Type B pancreatic cell (in vitro differentiated cells): Measurements from ENCODE around the gene DVL3. TPM values are rescaled to one million over a fixed set of nuclear protein-coding genes. Genes with fewer than 3 reads are reported as not detected.

Experiments
- DNase-seq: peaks from one replicate; pipeline ENCODE4 v3.0.0; 2021; ENCODE audit warnings: mixed read lengths; ENCODE audit not compliant: unreplicated experiment; ENCODE audit errors: extremely low spot score
- H3K27ac Mint-ChIP-seq: 2 replicates; pipeline ENCODE4 v1.8.0; 2021; ENCODE audit warnings: mild to moderate bottlenecking, mixed read lengths
- H3K27me3 Mint-ChIP-seq: 2 replicates; pipeline ENCODE4 v1.8.0; 2021; ENCODE audit warnings: mixed read lengths
- H3K36me3 Mint-ChIP-seq: 2 replicates; pipeline ENCODE4 v1.8.0; 2021; ENCODE audit warnings: mixed read lengths
- H3K4me1 Mint-ChIP-seq: one replicate; pipeline ENCODE4 v1.8.0; 2021; ENCODE audit warnings: mixed read lengths; ENCODE audit not compliant: unreplicated experiment
- H3K4me3 Mint-ChIP-seq: 2 replicates; pipeline ENCODE4 v1.8.0; 2021; ENCODE audit warnings: mild to moderate bottlenecking, mixed read lengths
- H3K9me3 Mint-ChIP-seq: 2 replicates; pipeline ENCODE4 v1.8.0; 2021; ENCODE audit warnings: mixed read lengths
- total RNA-seq: library from RNA; stranded (reverse); gene quantifications from 2 replicates; pipeline ENCODE4 v1.2.1, GENCODE V29; 2021; ENCODE audit warnings: low replicate concordance
- TF ChIP-seq, protein P1 (sequence below): fragments of 200-600 bp; sonication (generic); conservative IDR thresholded peaks from 2 replicates; pipeline ENCODE4 v1.5.0; 2021; ENCODE audit warnings: antibody characterized with exemption, mild to moderate bottlenecking

Gene DVL3
- total RNA-seq, 1 donor from 2014 or later: 84.8 TPM

DNA sequence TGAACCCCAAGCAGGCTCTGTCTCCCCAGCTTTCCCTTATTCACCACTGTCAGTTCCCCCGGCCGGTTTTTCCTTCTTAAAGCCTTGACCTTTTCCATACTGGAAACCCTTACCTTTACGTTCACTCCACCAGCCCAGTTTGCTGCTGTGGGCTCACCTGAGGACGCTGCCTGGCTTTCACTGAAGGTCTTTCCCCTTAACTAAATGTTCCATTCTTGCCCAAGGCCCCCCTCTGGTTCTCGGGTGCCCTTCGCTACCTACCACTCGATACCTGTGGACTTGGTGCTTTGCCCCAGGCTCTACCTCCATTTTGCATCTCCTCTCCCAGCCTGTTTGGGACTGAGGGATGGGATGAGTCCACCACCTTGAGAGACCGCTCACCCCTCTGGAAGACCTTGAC, 20.3 kb downstream of the DVL3 start:
- peaks cover 18% of the 10 kb centered on the region for H3K4me1 Mint-ChIP-seq

DNA sequence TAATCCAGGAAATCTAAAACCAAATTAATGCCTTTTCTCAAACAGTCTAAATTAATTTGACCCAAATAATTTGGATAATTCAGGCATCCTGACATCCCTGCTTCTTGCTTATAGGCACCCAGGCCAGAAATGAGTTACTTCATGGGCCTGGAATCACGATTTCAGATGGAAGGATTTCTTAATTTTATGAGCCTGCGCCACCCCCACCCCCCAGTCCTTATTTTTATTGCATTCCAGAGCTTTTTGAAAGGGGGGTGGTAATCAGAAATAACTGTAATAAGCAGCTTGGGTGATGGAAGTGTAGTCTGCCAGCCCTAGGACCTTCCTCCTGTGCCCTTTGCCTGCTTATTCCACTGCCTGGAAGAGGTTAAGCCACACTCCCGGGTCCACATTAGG, 20.8 kb downstream of the DVL3 start:
- peaks cover 13% of the 10 kb centered on the region for H3K36me3 Mint-ChIP-seq
- peaks cover 18% of the 10 kb centered on the region for H3K4me1 Mint-ChIP-seq
- DNase-seq: no peak
- no peaks in the 10 kb centered on the region for H3K27me3 Mint-ChIP-seq
- H3K4me3 Mint-ChIP-seq: peak overlapping the region; percentile 99
- no peaks in the 10 kb centered on the region for H3K9me3 Mint-ChIP-seq
- peak overlapping the region; percentile 89 for H3K27ac Mint-ChIP-seq
- TF ChIP-seq, protein P1, sequence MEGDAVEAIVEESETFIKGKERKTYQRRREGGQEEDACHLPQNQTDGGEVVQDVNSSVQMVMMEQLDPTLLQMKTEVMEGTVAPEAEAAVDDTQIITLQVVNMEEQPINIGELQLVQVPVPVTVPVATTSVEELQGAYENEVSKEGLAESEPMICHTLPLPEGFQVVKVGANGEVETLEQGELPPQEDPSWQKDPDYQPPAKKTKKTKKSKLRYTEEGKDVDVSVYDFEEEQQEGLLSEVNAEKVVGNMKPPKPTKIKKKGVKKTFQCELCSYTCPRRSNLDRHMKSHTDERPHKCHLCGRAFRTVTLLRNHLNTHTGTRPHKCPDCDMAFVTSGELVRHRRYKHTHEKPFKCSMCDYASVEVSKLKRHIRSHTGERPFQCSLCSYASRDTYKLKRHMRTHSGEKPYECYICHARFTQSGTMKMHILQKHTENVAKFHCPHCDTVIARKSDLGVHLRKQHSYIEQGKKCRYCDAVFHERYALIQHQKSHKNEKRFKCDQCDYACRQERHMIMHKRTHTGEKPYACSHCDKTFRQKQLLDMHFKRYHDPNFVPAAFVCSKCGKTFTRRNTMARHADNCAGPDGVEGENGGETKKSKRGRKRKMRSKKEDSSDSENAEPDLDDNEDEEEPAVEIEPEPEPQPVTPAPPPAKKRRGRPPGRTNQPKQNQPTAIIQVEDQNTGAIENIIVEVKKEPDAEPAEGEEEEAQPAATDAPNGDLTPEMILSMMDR: no peak

More for the DNA sequence above, 20.3 kb downstream of the DVL3 start:
- DNase-seq: no peak
- H3K27ac Mint-ChIP-seq: peak overlapping the region; percentile 89
- no peaks in the 10 kb centered on the region for H3K9me3 Mint-ChIP-seq
- peak overlapping the region; percentile 99 for H3K4me3 Mint-ChIP-seq
- H3K36me3 Mint-ChIP-seq: peaks cover 15% of the 10 kb centered on the region
- no peaks in the 10 kb centered on the region for H3K27me3 Mint-ChIP-seq
- TF ChIP-seq, protein P1: no peak

DNA sequence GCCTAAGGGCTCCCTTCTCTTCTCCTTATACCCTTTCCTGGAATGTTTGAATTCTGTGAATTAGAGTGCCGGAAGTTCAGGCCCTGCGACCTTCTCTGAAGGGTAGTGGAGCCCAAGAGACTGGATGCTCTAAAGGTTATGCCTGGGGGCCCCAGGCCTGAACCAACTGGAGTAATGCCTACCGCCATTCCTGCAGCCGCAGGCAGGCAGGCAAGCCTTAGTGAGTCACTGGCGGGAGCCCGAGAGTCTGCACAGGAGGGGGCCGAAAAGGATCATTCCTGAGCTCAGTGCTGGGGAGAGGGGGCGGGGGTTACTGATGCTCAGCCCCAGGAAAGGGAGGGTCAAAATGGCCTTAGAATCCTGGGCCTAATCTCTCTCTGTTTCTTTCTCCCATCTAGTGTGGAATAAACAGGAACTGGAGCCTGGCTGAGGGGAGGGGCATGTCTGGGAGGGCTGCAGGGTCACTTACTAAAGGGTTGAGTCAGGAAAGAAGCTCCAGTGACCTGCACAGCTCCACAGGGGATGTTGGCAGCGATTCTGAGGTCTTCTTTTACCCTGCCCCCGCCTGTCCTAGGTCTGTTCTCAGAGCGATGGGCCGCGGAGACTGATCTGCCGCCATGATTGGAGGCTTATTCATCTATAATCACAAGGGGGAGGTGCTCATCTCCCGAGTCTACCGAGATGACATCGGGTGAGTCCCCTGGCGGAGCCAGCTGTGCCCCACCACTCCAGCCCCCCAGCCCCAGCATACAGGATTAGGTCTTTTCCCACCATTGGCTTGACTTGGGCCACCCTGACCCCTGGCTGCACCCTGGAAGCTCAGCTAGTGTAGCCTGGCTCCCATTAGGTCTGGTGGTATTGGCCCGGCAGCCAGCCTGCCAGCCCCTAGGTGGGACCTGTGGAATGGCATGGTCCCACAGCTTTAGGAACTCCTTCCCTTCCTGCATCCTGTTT, 21.5 kb downstream of the DVL3 start:
- Mint-ChIP-seq H3K4me3 (peak overlapping the region; percentile 99), H3K9me3 (no peaks in the 10 kb centered on the region), H3K4me1 (peaks cover 18% of the 10 kb centered on the region), H3K27me3 (no peaks in the 10 kb centered on the region), H3K36me3 (peaks cover 9% of the 10 kb centered on the region), H3K27ac (peak overlapping the region; percentile 89)
- TF ChIP-seq, protein P1: no peak
- no peak for DNase-seq

DNA sequence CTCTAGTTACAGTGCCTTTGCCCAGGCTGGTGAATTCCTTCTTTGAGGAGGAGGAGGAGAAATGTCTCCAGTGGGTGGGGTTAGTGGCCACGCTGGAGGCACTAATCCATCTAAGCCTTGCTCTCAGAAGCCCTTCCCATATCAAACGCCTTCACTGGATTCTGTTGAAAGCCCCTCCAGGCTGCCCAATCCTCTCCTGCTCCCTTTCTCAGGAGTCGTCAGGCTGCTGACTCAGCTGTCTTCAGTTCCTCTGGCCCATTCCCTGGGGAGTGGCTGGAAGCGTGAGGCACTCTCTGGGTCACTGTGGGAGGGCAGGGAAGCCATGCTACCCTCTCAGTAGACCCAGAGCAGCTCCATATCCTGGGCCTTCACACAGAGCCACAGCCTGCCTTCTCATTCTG, 22.2 kb downstream of the DVL3 start:
- Mint-ChIP-seq H3K36me3 (peaks cover 6% of the 10 kb centered on the region), H3K4me1 (peaks cover 18% of the 10 kb centered on the region), H3K4me3 (peak overlapping the region; percentile 99), H3K27ac (peak overlapping the region; percentile 89), H3K27me3 (no peaks in the 10 kb centered on the region), H3K9me3 (no peaks in the 10 kb centered on the region)
- TF ChIP-seq, protein P1: no peak
- no peak for DNase-seq

DNA sequence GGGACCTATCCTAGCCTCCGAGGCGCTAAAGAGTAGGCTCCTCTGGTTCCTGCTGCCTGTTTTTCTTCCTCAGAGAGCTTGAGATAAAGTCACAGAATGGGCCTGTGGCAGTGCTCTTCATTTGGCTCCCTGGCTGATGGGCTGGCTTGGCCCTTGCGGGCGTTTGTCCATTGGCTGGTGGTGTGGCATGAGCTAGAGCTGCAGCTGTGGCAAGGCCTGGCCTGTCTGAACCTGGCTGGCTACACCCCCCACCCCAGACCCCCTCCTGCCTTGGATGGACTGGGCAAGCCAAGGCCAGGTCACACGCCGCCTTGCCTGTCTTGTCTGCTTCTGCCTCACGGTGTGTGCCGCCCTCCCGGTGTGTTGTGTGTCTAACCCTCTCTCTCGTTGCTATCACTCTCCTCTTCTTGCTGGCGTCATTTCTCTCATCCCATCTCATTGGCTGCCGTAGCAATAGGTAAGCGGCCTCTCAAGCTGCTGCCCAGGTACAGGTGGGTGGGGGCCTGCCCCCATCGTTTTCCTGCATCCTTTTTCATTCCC, 22.7 kb downstream of the DVL3 start:
- H3K27ac Mint-ChIP-seq: no peak overlapping the region
- H3K4me1 Mint-ChIP-seq: peaks cover 18% of the 10 kb centered on the region
- peaks cover 7% of the 10 kb centered on the region for H3K36me3 Mint-ChIP-seq

More for the DNA sequence above, 22.7 kb downstream of the DVL3 start:
- TF ChIP-seq, protein P1: no peak
- DNase-seq: no peak
- H3K9me3 Mint-ChIP-seq: no peaks in the 10 kb centered on the region
- peak overlapping the region; percentile 76 for H3K4me3 Mint-ChIP-seq
- no peaks in the 10 kb centered on the region for H3K27me3 Mint-ChIP-seq
